VCaP (cell line): ENCODE measurements around the gene SLC4A7.

Experiments
- H3K27ac ChIP-seq: fragments of 450-650 bp; 2 replicates; pipeline ENCODE4 v1.5.1; 2017
- TF ChIP-seq, protein P1 (sequence below): fragments of 450-650 bp; conservative IDR thresholded peaks from 2 replicates; pipeline ENCODE4 v1.5.1; 2017; ENCODE audit warnings: mild to moderate bottlenecking, moderate library complexity

SLC4A7 gene

GRCh38 chr3:27387625-27388024 is 96.6 kb downstream of the SLC4A7 start:
- no peak overlapping the region for H3K27ac ChIP-seq
- TF ChIP-seq, protein P1, sequence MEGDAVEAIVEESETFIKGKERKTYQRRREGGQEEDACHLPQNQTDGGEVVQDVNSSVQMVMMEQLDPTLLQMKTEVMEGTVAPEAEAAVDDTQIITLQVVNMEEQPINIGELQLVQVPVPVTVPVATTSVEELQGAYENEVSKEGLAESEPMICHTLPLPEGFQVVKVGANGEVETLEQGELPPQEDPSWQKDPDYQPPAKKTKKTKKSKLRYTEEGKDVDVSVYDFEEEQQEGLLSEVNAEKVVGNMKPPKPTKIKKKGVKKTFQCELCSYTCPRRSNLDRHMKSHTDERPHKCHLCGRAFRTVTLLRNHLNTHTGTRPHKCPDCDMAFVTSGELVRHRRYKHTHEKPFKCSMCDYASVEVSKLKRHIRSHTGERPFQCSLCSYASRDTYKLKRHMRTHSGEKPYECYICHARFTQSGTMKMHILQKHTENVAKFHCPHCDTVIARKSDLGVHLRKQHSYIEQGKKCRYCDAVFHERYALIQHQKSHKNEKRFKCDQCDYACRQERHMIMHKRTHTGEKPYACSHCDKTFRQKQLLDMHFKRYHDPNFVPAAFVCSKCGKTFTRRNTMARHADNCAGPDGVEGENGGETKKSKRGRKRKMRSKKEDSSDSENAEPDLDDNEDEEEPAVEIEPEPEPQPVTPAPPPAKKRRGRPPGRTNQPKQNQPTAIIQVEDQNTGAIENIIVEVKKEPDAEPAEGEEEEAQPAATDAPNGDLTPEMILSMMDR = no peak

DNA sequence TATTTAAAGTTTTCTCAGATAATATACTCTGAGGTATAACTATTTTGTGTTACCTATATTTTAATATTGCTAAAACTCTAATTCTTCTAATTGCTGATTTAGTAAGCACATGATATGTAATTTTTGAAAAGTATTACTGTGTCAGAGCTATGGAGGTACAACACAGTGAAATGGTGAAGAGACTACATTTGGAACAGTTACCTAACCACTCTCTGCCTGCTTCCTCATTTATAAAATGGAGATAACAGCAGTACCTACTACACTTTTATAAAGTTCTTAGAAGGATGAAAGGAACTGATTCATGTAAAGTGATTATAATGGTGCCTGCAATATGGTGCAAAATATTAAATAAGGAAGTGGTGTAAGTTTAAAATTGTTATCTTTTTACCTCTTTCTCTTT is 98.7 kb downstream of the SLC4A7 start:
- no peak overlapping the region for H3K27ac ChIP-seq
- TF ChIP-seq, protein P1 = no peak

- TF ChIP-seq, protein P1 = no peak
Measured at GRCh38 chr3:27384191-27384590, 100.0 kb downstream of the SLC4A7 start.

DNA sequence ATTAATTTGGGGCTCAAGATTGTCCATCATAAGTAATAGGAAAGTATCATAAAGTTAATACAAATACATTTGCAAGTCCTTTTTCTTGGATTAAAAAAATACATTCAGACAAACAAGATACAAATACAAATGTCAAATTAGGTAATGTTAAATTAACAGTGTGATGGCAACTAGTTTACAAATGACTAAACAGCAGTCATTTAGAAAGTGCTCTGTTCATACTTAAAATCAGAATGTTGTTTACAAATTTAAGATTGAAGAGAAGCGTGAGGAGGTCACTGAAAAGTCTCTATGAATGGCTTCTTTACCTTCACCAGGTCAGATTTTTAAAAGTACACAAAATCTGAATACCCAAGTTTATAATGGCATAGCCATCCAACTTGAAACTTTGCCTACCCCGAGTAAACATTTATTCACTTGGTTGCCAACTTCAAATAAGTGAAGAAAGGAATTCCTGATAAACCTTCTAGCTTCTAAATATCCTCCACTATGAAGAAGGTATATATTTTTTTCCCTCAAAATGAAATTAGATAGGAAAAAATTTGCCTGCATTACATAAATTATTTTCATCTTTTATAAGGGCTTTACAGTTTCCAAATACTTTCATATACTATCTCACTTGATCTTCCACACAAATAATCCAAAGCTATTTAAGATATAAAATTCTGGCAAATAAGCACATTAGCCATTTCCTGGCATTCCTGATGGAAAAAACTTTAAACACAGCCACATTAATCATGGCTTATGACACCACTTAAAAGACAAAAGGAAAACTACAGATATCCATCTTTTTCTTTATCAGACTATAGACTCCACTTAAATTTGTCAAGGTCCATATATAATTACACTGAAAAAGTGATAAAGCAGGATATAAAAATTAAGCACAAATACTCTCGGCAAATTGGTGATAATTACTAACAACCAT is 103.5 kb downstream of the SLC4A7 start:
- TF ChIP-seq, protein P1 = no peak
- no peak overlapping the region for H3K27ac ChIP-seq

More at GRCh38 chr3:27384191-27384590, 100.0 kb downstream of the SLC4A7 start:
- H3K27ac ChIP-seq = no peak overlapping the region

GRCh38 chr3:27378331-27378730 is 105.9 kb downstream of the SLC4A7 start:
- TF ChIP-seq, protein P1 = no peak
- no peak overlapping the region for H3K27ac ChIP-seq

GRCh38 chr3:27376109-27376772 is 107.9 kb downstream of the SLC4A7 start:
- TF ChIP-seq, protein P1 = no peak
- H3K27ac ChIP-seq = no peak overlapping the region

DNA sequence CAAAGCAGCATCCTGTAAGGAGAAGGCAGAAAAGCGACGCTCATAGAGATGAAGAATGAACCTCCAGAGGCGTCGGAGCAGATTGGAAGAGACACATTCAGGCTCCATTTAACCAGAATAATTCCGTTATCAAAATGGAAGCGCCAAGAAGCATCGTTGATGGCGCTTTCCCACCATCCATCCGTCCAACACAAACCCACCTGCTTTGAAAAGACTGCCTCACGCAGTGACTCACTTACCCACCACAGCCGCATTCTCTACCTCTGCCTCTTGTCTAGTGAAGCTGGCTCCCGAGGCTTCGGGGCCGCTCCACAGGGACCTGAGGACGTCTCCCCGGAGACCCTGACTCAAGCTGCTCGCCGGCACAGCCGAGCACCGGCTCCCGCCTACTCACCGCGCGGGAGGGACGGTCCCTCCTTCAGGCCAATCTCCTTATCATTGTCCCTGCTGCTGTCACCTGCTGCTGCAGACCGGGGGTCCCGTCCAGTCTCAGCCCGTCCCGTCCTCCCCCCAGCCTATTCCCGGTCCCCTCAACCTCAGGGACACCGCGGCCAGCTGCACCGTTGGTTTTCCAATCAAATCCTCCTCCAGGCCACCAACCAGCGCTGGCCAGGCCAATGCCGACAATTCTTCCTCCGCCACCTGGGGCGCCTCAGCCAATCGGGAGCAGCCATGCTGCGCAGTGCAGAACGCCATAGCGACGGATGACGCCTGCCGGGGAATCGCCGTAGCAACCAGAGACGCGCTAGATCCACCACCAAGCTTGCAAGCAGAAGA is 115.2 kb downstream of the SLC4A7 start, which contains the start of gene NEK10:
Gene NEK10 (minus strand): TSS at position 553 of the 777 bp plus-strand sequence. CDS start 16,501 bp downstream, outside the sequence.
- H3K27ac ChIP-seq = no peak within 1 kb of the TSS; the same call in 1 of the 2 replicates
- TF ChIP-seq, protein P1 = no peak
